Transverse colon (tissue), 4 donors: ENCODE measurements around the gene DRG2. TPM values are rescaled to one million over a fixed set of nuclear protein-coding genes. Genes with fewer than 3 reads are reported as not detected.

Experiments used
- DNase-seq: peaks from one replicate; pipeline ENCODE4 v3.0.0-alpha.2; 2019
- H3K27ac ChIP-seq, 4 donors: fragments of 200-600 bp; sonication (generic); 2 replicates each; pipeline ENCODE4 v1.5.1; 2016 to 2018; ENCODE audit warnings: inconsistent platforms in 4 of 4
- H3K27me3 ChIP-seq: fragments of 200-600 bp; sonication (generic); 2 replicates; pipeline ENCODE4 v1.5.1; 2017; ENCODE audit warnings: inconsistent platforms
- H3K36me3 ChIP-seq, 4 donors: fragments of 200-600 bp; sonication (generic); 2 replicates each; pipeline ENCODE4 v1.5.1; 2017 to 2019; ENCODE audit warnings: inconsistent platforms in 4 of 4
- H3K4me1 ChIP-seq, 4 donors: fragments of 200-600 bp; sonication (generic); 2 replicates each; pipeline ENCODE4 v1.5.1; 2017 to 2020; ENCODE audit warnings: inconsistent platforms in 4 of 4
- H3K4me3 ChIP-seq, 4 donors: fragments of 200-600 bp; sonication (generic); 1 replicate in 1 of 4; 2 replicates in 3 of 4; pipeline versions ENCODE4 v1.5.1 to v1.6.1; 2017 to 2019; ENCODE audit warnings: inconsistent platforms in 4 of 4
- H3K9me3 ChIP-seq, 2 donors: fragments of 200-600 bp; sonication (generic); 2 replicates each; pipeline ENCODE4 v1.5.1; 2017 to 2019; ENCODE audit warnings: inconsistent platforms in 2 of 2
- CTCF ChIP-seq, 5 experiments: fragments of 200-600 bp in 3 of 5; fragments of 450-650 bp in 2 of 5; sonication (generic) in 3 of 5; IDR thresholded peaks; 1 replicate in 2 of 5; 2 replicates in 3 of 5; pipeline ENCODE4 v1.5.1; 2016 to 2017; ENCODE audit warnings: antibody characterized with exemption in 5 of 5, inconsistent platforms in 3 of 5, mild to moderate bottlenecking in 2 of 5, moderate library complexity in 1 of 5
- EP300 ChIP-seq: sonication (generic); formaldehyde crosslinking; IDR thresholded peaks from one replicate; pipeline ENCODE4 v1.6.1; 2017; ENCODE audit warnings: antibody characterized with exemption, low read depth
- POLR2A ChIP-seq: fragments of 450-650 bp; IDR thresholded peaks from one replicate; pipeline ENCODE4 v1.6.1; 2016; ENCODE audit warnings: antibody characterized with exemption, mild to moderate bottlenecking, moderate library complexity
- POLR2AphosphoS5 ChIP-seq, 3 donors: sonication (generic); formaldehyde crosslinking; IDR thresholded peaks; one replicate each; pipeline ENCODE4 v1.6.1; 2016; ENCODE audit warnings: antibody characterized with exemption in 3 of 3
- WGBS, 2 donors: methylation state at CpG; one replicate each; pipeline ENCODE4 v1.1.5; 2018; ENCODE audit warnings: low coverage in 1 of 2; 5-methylcytosine and 5-hydroxymethylcytosine counted together
- in situ Hi-C, 4 donors: fragments of 200-750 bp; cut with MboI; loops; one replicate each; pipeline versions ENCODE4 v1.15.0 to v1.15.1; 2017; ENCODE audit warnings: low sequenced_read_pairs in 3 of 4, low pct_ligation_motif_present in 1 of 4, low pct_unique_long_range_greater_than_20kb in 1 of 4
- intact Hi-C: fragments of 100-400 bp; cut with DNase I; formaldehyde crosslinking; loops from one replicate; pipeline ENCODE4 v1.15.1; 2023; ENCODE audit warnings: low total_unique reads
- total RNA-seq, 4 donors: library from RNA; depleted of rRNA; stranded (reverse); fragments of >200 nt; gene quantifications; one replicate each; pipeline ENCODE4 v1.1.0, GENCODE V29; 2016

The DRG2 gene
- total RNA-seq, 4 donors from 2014 or later = 27.9 to 90.6 (median 33.3) TPM

- Histone ChIP-seq H3K4me3 (no peak overlapping the region), H3K36me3 (peaks cover 0 to 7% (median 2%) of the 10 kb centered on the region in 4 donors), H3K27me3 (no peaks in the 10 kb centered on the region), H3K9me3 (no peaks in the 10 kb centered on the region), H3K4me1 (peaks cover 0 to 18% (median 16%) of the 10 kb centered on the region in 4 donors), H3K27ac (no peak overlapping the region)
- 82 to 95% methylated on average over 2 of the region's 2 CpGs for WGBS, 2 donors
- DNase-seq = no peak
- in situ Hi-C loops (no loop called here), intact Hi-C loops (no loop called here)
- no peak for TF ChIP-seq CTCF (IDR thresholded peaks at IDR 0.05)
- no peak for TF ChIP-seq POLR2AphosphoS5 (IDR thresholded peaks at IDR 0.05)
Observed at GRCh38 chr17:18089613-18090012, 1.9 kb downstream of the DRG2 start.

- Histone ChIP-seq H3K4me3 (no peak overlapping the region), H3K9me3 (no peaks in the 10 kb centered on the region), H3K27me3 (no peaks in the 10 kb centered on the region), H3K27ac (no peak overlapping the region), H3K36me3 (peaks cover 0 to 32% (median 8%) of the 10 kb centered on the region in 4 donors), H3K4me1 (peaks cover 0 to 5% (median 3%) of the 10 kb centered on the region in 4 donors)
- in situ Hi-C loops = no loop called here
- no peak for DNase-seq
- intact Hi-C loops = no loop called here
- 87 to 92% methylated on average over 11 to 15 of the region's 15 CpGs for WGBS, 2 donors
- TF ChIP-seq EP300 = no peak
- TF ChIP-seq CTCF (IDR thresholded peaks at IDR 0.05) = peak in 1 of 5 experiments; percentile 15
Observed at GRCh38 chr17:18093616-18094408, 6.1 kb downstream of the DRG2 start.

GRCh38 chr17:18094409-18094807, 6.7 kb downstream of the DRG2 start:
- peaks cover 0 to 32% (median 8%) of the 10 kb centered on the region in 4 donors for H3K36me3 ChIP-seq

GRCh38 chr17:18099516-18099915, 11.8 kb downstream of the DRG2 start:
- no peaks in the 10 kb centered on the region for H3K27me3 ChIP-seq
- no peak for DNase-seq

More at GRCh38 chr17:18094409-18094807, 6.7 kb downstream of the DRG2 start:
- TF ChIP-seq POLR2A = no peak
- DNase-seq = no peak
- intact Hi-C loops = no loop called here
- H3K27ac ChIP-seq = no peak overlapping the region
- 96% methylated on average over 10 of the region's 10 CpGs; no CpG with 5 or more reads in 1 of the 2 donors for WGBS, 2 donors
- in situ Hi-C loops = no loop called here
- no peak overlapping the region for H3K4me3 ChIP-seq
- no peaks in the 10 kb centered on the region for H3K27me3 ChIP-seq
- H3K9me3 ChIP-seq = no peaks in the 10 kb centered on the region
- H3K4me1 ChIP-seq = no peaks in the 10 kb centered on the region

More at GRCh38 chr17:18099516-18099915, 11.8 kb downstream of the DRG2 start:
- no peaks in the 10 kb centered on the region for H3K4me1 ChIP-seq
- no peak overlapping the region for H3K27ac ChIP-seq
- in situ Hi-C loops (no loop called here), intact Hi-C loops (no loop called here)
- H3K9me3 ChIP-seq = no peaks in the 10 kb centered on the region
- H3K36me3 ChIP-seq = peaks cover 0 to 25% (median 6%) of the 10 kb centered on the region in 4 donors
- WGBS, 2 donors = 89% methylated on average over 14 of the region's 14 CpGs; no CpG with 5 or more reads in 1 of the 2 donors
- no peak overlapping the region for H3K4me3 ChIP-seq
- no peak for TF ChIP-seq EP300
- TF ChIP-seq CTCF (IDR thresholded peaks at IDR 0.05) = no peak
- TF ChIP-seq POLR2AphosphoS5 (IDR thresholded peaks at IDR 0.05) = no peak
- TF ChIP-seq POLR2A = no peak
